Liver (tissue), 3 donors: ENCODE data around the gene ADAMTS2.

Experiments
- CTCF ChIP-seq: fragments of 150-350 bp; IDR thresholded peaks from 2 replicates; pipeline ENCODE4 v1.5.1; 2017; ENCODE audit warnings: improper control_type of control experiment, low read depth, low read length; ENCODE audit not compliant: missing input control
- GABPA ChIP-seq, 2 donors: IDR thresholded peaks in 1 of 2; conservative IDR thresholded peaks in 1 of 2; 2 replicates each; pipeline ENCODE4 v1.6.1; 2016; ENCODE audit warnings: antibody characterized with exemption in 2 of 2, mild to moderate bottlenecking in 1 of 2, moderate library complexity in 1 of 2
- RAD21 ChIP-seq, 2 donors: IDR thresholded peaks; 2 replicates each; pipeline ENCODE4 v1.6.1; 2016; ENCODE audit warnings: antibody characterized with exemption in 2 of 2, mild to moderate bottlenecking in 2 of 2
- REST ChIP-seq: IDR thresholded peaks from 2 replicates; pipeline ENCODE4 v1.6.1; 2016; ENCODE audit warnings: antibody characterized with exemption, mild to moderate bottlenecking
- SP1 ChIP-seq: IDR thresholded peaks from 2 replicates; pipeline ENCODE4 v1.6.1; 2018; ENCODE audit warnings: antibody characterized with exemption, mild to moderate bottlenecking
- TAF1 ChIP-seq: conservative IDR thresholded peaks from 2 replicates; pipeline ENCODE4 v1.6.1; 2016; ENCODE audit warnings: antibody characterized with exemption, mild to moderate bottlenecking
- YY1 ChIP-seq: IDR thresholded peaks from 2 replicates; pipeline ENCODE4 v1.6.1; 2016; ENCODE audit warnings: antibody characterized with exemption, mild to moderate bottlenecking
- donor health status: healthy.
- donor health status: healthy.

GRCh38 chr5:179233909-179234562 is 111.2 kb downstream of the ADAMTS2 start:
- TF ChIP-seq CTCF: no peak
- TF ChIP-seq RAD21 (IDR thresholded peaks at IDR 0.05): no peak
- no peak for TF ChIP-seq YY1
- TF ChIP-seq GABPA (IDR thresholded peaks at IDR 0.05 in 1 of 2, conservative IDR thresholded peaks at IDR 0.05 in 1 of 2): no peak
- no peak for TF ChIP-seq TAF1
- no peak for TF ChIP-seq SP1
- TF ChIP-seq REST: no peak
